Small intestine (tissue), 7 donors: ENCODE data around the gene ABCA9. TPM values are rescaled to one million over a fixed set of nuclear protein-coding genes. Genes with fewer than 3 reads are reported as not detected.
"Not testable (repeated sequence)": the region's sequence is repeated elsewhere in the genome, so short reads cannot be mapped to it uniquely, and the experiment has no call there.

Experiments
- DNase-seq, 2 donors: peaks; one replicate each; pipeline versions ENCODE4 v3.0.0 to v3.0.0-alpha.2; 2013
- FAIRE-seq: peaks from 2 replicates; lab custom pipeline; 2012; peaks lifted over from hg19 to GRCh38; lab: Jason Lieb, UNC
- H3K27ac ChIP-seq, 3 donors: one replicate each; pipeline ENCODE4 v1.5.1; 2013; ENCODE audit warnings: low read length in 2 of 3, mild to moderate bottlenecking in 2 of 3, control low read depth in 1 of 3, inconsistent platforms in 1 of 3, low read depth in 1 of 3, moderate library complexity in 1 of 3
- H3K27me3 ChIP-seq, 3 donors: one replicate each; pipeline ENCODE4 v1.6.1; 2013; ENCODE audit warnings: low read length in 3 of 3, inconsistent platforms in 1 of 3; ENCODE audit not compliant: control insufficient read depth in 3 of 3, insufficient read depth in 3 of 3
- H3K36me3 ChIP-seq, 3 donors: one replicate each; pipeline ENCODE4 v1.6.1; 2013; ENCODE audit warnings: low read length in 3 of 3, inconsistent platforms in 1 of 3, low read depth in 1 of 3, mild to moderate bottlenecking in 1 of 3, moderate library complexity in 1 of 3; ENCODE audit not compliant: control insufficient read depth in 3 of 3, insufficient read depth in 2 of 3
- H3K4me1 ChIP-seq, 3 donors: one replicate each; pipeline ENCODE4 v1.6.1; 2013; ENCODE audit warnings: low read length in 2 of 3, inconsistent platforms in 1 of 3, low read depth in 1 of 3, mild to moderate bottlenecking in 1 of 3, moderate library complexity in 1 of 3; ENCODE audit not compliant: control insufficient read depth in 3 of 3, insufficient read depth in 2 of 3
- H3K4me3 ChIP-seq, 3 donors: one replicate each; pipeline ENCODE4 v1.5.1; 2013; ENCODE audit warnings: low read length in 3 of 3, control low read depth in 1 of 3, inconsistent platforms in 1 of 3, low read depth in 1 of 3, mild to moderate bottlenecking in 1 of 3, moderate library complexity in 1 of 3
- H3K9me3 ChIP-seq, 2 donors: one replicate each; pipeline ENCODE4 v1.6.1; 2013; ENCODE audit warnings: low read depth in 1 of 2, low read length in 1 of 2; ENCODE audit not compliant: control insufficient read depth in 2 of 2, insufficient read depth in 1 of 2
- WGBS, 3 donors: extraction: QIAGEN DNeasy Blood & Tissue Kit; methylation state at CpG; one replicate each; pipeline ENCODE4 v1.1.7; 2013; 5-methylcytosine and 5-hydroxymethylcytosine counted together
- polyA plus RNA-seq, 4 donors: library from polyadenylated mRNA; stranded (reverse) in 3 of 4; unstranded in 1 of 4; fragments of 200-250 nt in 3 of 4; fragments of 120-200 nt in 1 of 4; gene quantifications; one replicate each; pipeline versions ENCODE4 v1.2.1 to v1.2.3, GENCODE V29; 2013
- donor health status: healthy with polysubstance abuse.
- donor health status: control.
- donor health status: control.
- donor health status: Bipolar disorder and iron deficiency.
- donor health status: healthy.

The ABCA9 gene
- polyA plus RNA-seq, 4 donors: 0.52 to 2.4 (median 0.72) TPM

- not testable (repeated sequence) for H3K9me3 ChIP-seq, FAIRE-seq, H3K4me3 ChIP-seq, H3K4me1 ChIP-seq, H3K27me3 ChIP-seq, H3K27ac ChIP-seq, H3K36me3 ChIP-seq
- peak in 1 of 2 donors; percentile 22 for DNase-seq
- WGBS, 3 donors: 56 to 68% (median 58%) methylated on average over 12 of the region's 12 CpGs
These were observed 9.9 kb upstream of the ABCA9 start for GRCh38 chr17:69070378-69071232.

DNA sequence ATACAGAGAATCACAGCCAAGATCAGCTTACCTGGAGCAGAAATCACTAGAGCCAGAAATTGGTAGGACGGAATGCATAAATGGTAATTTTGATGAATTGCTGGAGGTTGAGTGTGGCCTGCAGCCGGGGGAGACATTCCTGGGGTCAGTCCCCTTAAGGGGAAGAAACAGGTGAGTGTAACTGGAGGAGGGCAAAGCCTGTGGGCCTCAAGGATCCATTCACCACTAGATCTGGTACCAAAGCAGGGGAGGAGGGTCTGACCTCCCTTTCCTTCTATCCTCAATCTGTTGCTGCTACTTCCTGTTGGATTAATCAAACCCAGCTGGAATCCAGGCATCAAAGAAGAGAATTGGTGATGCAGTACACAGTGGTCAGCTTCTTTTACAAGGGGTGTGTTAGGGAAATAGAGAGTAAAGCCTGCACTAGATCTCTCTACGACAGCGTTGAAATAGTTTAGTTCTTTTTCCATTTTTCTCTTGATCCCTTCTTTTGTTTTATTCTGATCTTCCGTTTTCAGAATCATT is 8.6 kb upstream of the ABCA9 start:
- 92 to 98% (median 94%) methylated on average over 5 of the region's 5 CpGs for WGBS, 3 donors
- Histone ChIP-seq H3K4me1 (no peaks in the 10 kb centered on the region), H3K27me3 (no peaks in the 10 kb centered on the region), H3K9me3 (peaks cover 0 to 3% of the 10 kb centered on the region in 2 donors), H3K36me3 (no peaks in the 10 kb centered on the region), H3K27ac (no peak overlapping the region), H3K4me3 (no peak overlapping the region)
- FAIRE-seq: no peak
- no peak for DNase-seq

GRCh38 chr17:69067274-69068047 is 6.7 kb upstream of the ABCA9 start:
- FAIRE-seq: no peak
- Histone ChIP-seq H3K4me3 (no peak overlapping the region), H3K27me3 (no peaks in the 10 kb centered on the region), H3K27ac (no peak overlapping the region), H3K36me3 (no peaks in the 10 kb centered on the region), H3K9me3 (no peaks in the 10 kb centered on the region), H3K4me1 (no peaks in the 10 kb centered on the region)
- 89 to 95% (median 92%) methylated on average over 4 of the region's 4 CpGs for WGBS, 3 donors
- DNase-seq: no peak

- Histone ChIP-seq H3K27ac (no peak overlapping the region), H3K27me3 (no peaks in the 10 kb centered on the region), H3K4me1 (no peaks in the 10 kb centered on the region), H3K4me3 (no peak overlapping the region), H3K9me3 (no peaks in the 10 kb centered on the region), H3K36me3 (no peaks in the 10 kb centered on the region)
- 73 to 83% (median 81%) methylated on average over 7 of the region's 7 CpGs for WGBS, 3 donors
- DNase-seq: no peak
- FAIRE-seq: no peak
These were observed 5.8 kb upstream of the ABCA9 start for GRCh38 chr17:69066482-69066881.

DNA sequence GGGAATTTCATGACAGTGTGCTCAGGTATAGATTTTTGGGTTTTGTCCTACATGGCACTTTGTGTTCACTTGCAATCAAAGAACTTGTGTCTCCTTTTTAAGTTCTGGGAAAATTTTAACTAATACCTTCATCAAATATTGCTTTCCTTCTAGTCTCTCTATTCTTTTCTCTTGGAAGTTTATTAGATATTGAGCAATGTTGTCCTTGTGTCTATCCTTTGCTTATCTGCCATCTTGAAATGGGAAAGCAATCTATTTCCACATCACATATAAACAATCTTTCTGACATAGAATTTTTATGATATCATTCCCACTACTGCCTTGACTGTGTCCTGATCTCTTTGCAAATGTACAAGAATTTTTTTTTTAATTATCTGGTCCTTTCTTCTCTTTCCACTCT is 4.4 kb upstream of the ABCA9 start:
- Histone ChIP-seq H3K4me3 (no peak overlapping the region), H3K27ac (no peak overlapping the region), H3K4me1 (no peaks in the 10 kb centered on the region), H3K27me3 (no peaks in the 10 kb centered on the region), H3K36me3 (no peaks in the 10 kb centered on the region), H3K9me3 (no peaks in the 10 kb centered on the region)
- FAIRE-seq (no peak), DNase-seq (no peak)

- no peak for DNase-seq
- Histone ChIP-seq H3K9me3 (no peaks in the 10 kb centered on the region), H3K27ac (no peak overlapping the region), H3K27me3 (no peaks in the 10 kb centered on the region), H3K4me3 (no peak overlapping the region), H3K4me1 (no peaks in the 10 kb centered on the region), H3K36me3 (no peaks in the 10 kb centered on the region)
- 73 to 82% (median 80%) methylated on average over 1 of the region's 1 CpG for WGBS, 3 donors
- FAIRE-seq: no peak
These were observed 3.7 kb upstream of the ABCA9 start for GRCh38 chr17:69064476-69064875.

- 80 to 84% (median 83%) methylated on average over 2 of the region's 2 CpGs for WGBS, 3 donors
- Histone ChIP-seq H3K27me3 (no peaks in the 10 kb centered on the region), H3K27ac (no peak overlapping the region), H3K36me3 (no peaks in the 10 kb centered on the region), H3K4me3 (no peak overlapping the region), H3K9me3 (no peaks in the 10 kb centered on the region), H3K4me1 (no peaks in the 10 kb centered on the region)
- no peak for DNase-seq
- no peak for FAIRE-seq
These were observed 3.3 kb upstream of the ABCA9 start for GRCh38 chr17:69064001-69064400.

GRCh38 chr17:69062860-69063581 is 2.3 kb upstream of the ABCA9 start:
- Histone ChIP-seq H3K9me3 (no peaks in the 10 kb centered on the region), H3K27ac (no peak overlapping the region)

More at GRCh38 chr17:69062860-69063581, 2.3 kb upstream of the ABCA9 start:
- Histone ChIP-seq H3K4me1 (no peaks in the 10 kb centered on the region), H3K4me3 (no peak overlapping the region), H3K36me3 (no peaks in the 10 kb centered on the region), H3K27me3 (no peaks in the 10 kb centered on the region)
- DNase-seq (no peak), FAIRE-seq (no peak)
- 62 to 93% (median 93%) methylated on average over 4 of the region's 4 CpGs for WGBS, 3 donors
